Measurements from ENCODE around the gene OR10D3.
"Not testable (repeated sequence)": the region's sequence is repeated elsewhere in the genome, so short reads cannot be mapped to it uniquely, and the experiment has no call there.

The OR10D3 gene

GRCh38 chr11:124195189-124195734, 12.1 kb downstream of the OR10D3 start:
- DNase-seq, result peak; percentile 61

GRCh38 chr11:124197999-124198398, 14.9 kb downstream of the OR10D3 start:
- DNase-seq, result no peak

- no peak for DNase-seq
Observed at GRCh38 chr11:124198897-124199296, 15.8 kb downstream of the OR10D3 start.

GRCh38 chr11:124199702-124200101, 16.6 kb downstream of the OR10D3 start:
- DNase-seq, result no peak

- DNase-seq, result no peak
Observed at GRCh38 chr11:124200671-124201070, 17.5 kb downstream of the OR10D3 start.

- no peak for DNase-seq
Observed at GRCh38 chr11:124202951-124203350, 19.8 kb downstream of the OR10D3 start.

GRCh38 chr11:124204008-124204407, 20.9 kb downstream of the OR10D3 start:
- DNase-seq, result no peak

- DNase-seq, result no peak
Observed at GRCh38 chr11:124207102-124207792, 24.1 kb downstream of the OR10D3 start.

- DNase-seq, result no peak
Observed at GRCh38 chr11:124209824-124210357, 26.7 kb downstream of the OR10D3 start.

- no peak for DNase-seq
Observed at GRCh38 chr11:124210421-124210820, 27.3 kb downstream of the OR10D3 start.

- no peak for DNase-seq
Observed at GRCh38 chr11:124211321-124211720, 28.2 kb downstream of the OR10D3 start.

- no peak for DNase-seq
Observed at GRCh38 chr11:124214027-124214426, 30.9 kb downstream of the OR10D3 start.

GRCh38 chr11:124219126-124219525, 36.0 kb downstream of the OR10D3 start:
- no peak for DNase-seq

GRCh38 chr11:124222407-124222806, 39.3 kb downstream of the OR10D3 start:
- DNase-seq, result no peak

- DNase-seq, result not testable (repeated sequence)
Observed at GRCh38 chr11:124224618-124225423, 41.7 kb downstream of the OR10D3 start.

- no peak for DNase-seq
Observed at GRCh38 chr11:124225471-124225870, 42.3 kb downstream of the OR10D3 start.

- DNase-seq, result no peak
Observed at GRCh38 chr11:124233376-124233775, 50.2 kb downstream of the OR10D3 start.
